GM18870 (cell line): ENCODE data around the gene SCMH1.

ENCODE experiments used
- ATAC-seq: cut with Tn5 transposase; IDR thresholded peaks from one replicate; pipeline ENCODE4 v1.9.1; 2021; ENCODE audit warnings: moderate library complexity; ENCODE audit not compliant: unreplicated experiment

Gene SCMH1

GRCh38 chr1:41101950-41102607, 140.0 kb downstream of the SCMH1 start:
- no peak for ATAC-seq

- no peak for ATAC-seq
Observed at GRCh38 chr1:41101076-41101475, 141.0 kb downstream of the SCMH1 start.

GRCh38 chr1:41100170-41100569, 141.9 kb downstream of the SCMH1 start:
- ATAC-seq: no peak

- ATAC-seq: no peak
Observed at GRCh38 chr1:41098730-41099460, 143.2 kb downstream of the SCMH1 start.

- no peak for ATAC-seq
Observed at GRCh38 chr1:41097105-41097504, 145.0 kb downstream of the SCMH1 start.

- no peak for ATAC-seq
Observed at GRCh38 chr1:41093826-41094225, 148.3 kb downstream of the SCMH1 start.

GRCh38 chr1:41086921-41087320, 155.2 kb downstream of the SCMH1 start:
- no peak for ATAC-seq

GRCh38 chr1:41078616-41079015, 163.5 kb downstream of the SCMH1 start:
- no peak for ATAC-seq

GRCh38 chr1:41078193-41078592, 163.9 kb downstream of the SCMH1 start:
- ATAC-seq: no peak

GRCh38 chr1:41073971-41074370, 168.1 kb downstream of the SCMH1 start:
- no peak for ATAC-seq

- no peak for ATAC-seq
Observed at GRCh38 chr1:41072051-41072450, 170.1 kb downstream of the SCMH1 start.

GRCh38 chr1:41056907-41057306, 185.2 kb downstream of the SCMH1 start:
- no peak for ATAC-seq

- no peak for ATAC-seq
Observed at GRCh38 chr1:41053316-41053715, 188.8 kb downstream of the SCMH1 start.

- ATAC-seq: no peak
Observed at GRCh38 chr1:41051022-41051421, 191.1 kb downstream of the SCMH1 start.

GRCh38 chr1:41048540-41048939, 193.6 kb downstream of the SCMH1 start:
- no peak for ATAC-seq

GRCh38 chr1:41046347-41046775, 195.7 kb downstream of the SCMH1 start:
- ATAC-seq: no peak

- no peak for ATAC-seq
Observed at GRCh38 chr1:41045740-41046139, 196.4 kb downstream of the SCMH1 start.

- no peak for ATAC-seq
Observed at GRCh38 chr1:41044187-41044586, 197.9 kb downstream of the SCMH1 start.

- no peak for ATAC-seq
Observed at GRCh38 chr1:41041614-41042270, 200.4 kb downstream of the SCMH1 start.

- no peak for ATAC-seq
Observed at GRCh38 chr1:41038110-41038509, 204.0 kb downstream of the SCMH1 start.

GRCh38 chr1:41037116-41037903, 204.8 kb downstream of the SCMH1 start:
- no peak for ATAC-seq
